Neural cell (in vitro differentiated cells): ENCODE data around the gene SGTA. TPM values are rescaled to one million over a fixed set of nuclear protein-coding genes. Genes with fewer than 3 reads are reported as not detected.

Source experiments
- H2AFZ ChIP-seq: fragments of 200-600, 300-800 bp; sonication (generic), shearing (Covaris generic); 2 replicates; pipeline ENCODE4 v1.6.0; 2014; ENCODE audit warnings: low read depth, mild to moderate bottlenecking, antibody characterized with exemption, low read length, moderate library complexity
- H3F3A ChIP-seq: fragments of 200-600 bp; shearing (Covaris generic); 2 replicates; pipeline ENCODE4 v1.6.1; 2016; ENCODE audit warnings: mild to moderate bottlenecking, moderate library complexity, mixed read lengths, antibody characterized with exemption, low read length; ENCODE audit not compliant: insufficient read depth, poor library complexity, severe bottlenecking
- H3K27ac ChIP-seq: fragments of 200-600, 300-800 bp; sonication (generic), shearing (Covaris generic); 2 replicates; pipeline ENCODE4 v1.5.1; 2014; ENCODE audit warnings: mild to moderate bottlenecking, low read length, moderate library complexity
- H3K27me3 ChIP-seq: fragments of 300-800, 200-600 bp; sonication (generic), shearing (Covaris generic); 2 replicates; pipeline ENCODE4 v1.6.0; 2014; ENCODE audit warnings: mild to moderate bottlenecking, low read depth, low read length, moderate library complexity; ENCODE audit not compliant: insufficient read depth
- H3K36me3 ChIP-seq: fragments of 300-800, 200-600 bp; sonication (generic), shearing (Covaris generic); 2 replicates; pipeline ENCODE4 v1.5.1; 2014; ENCODE audit warnings: mild to moderate bottlenecking, antibody characterized with exemption, low read length, moderate library complexity; ENCODE audit not compliant: insufficient read depth
- H3K4me2 ChIP-seq: fragments of 300-800, 200-600 bp; sonication (generic), shearing (Covaris generic); 2 replicates; pipeline ENCODE4 v1.6.0; 2014; ENCODE audit warnings: mild to moderate bottlenecking, low read length
- H3K4me3 ChIP-seq: fragments of 300-800, 200-600 bp; sonication (generic), shearing (Covaris generic); 2 replicates; pipeline ENCODE4 v1.5.1; 2014; ENCODE audit warnings: mild to moderate bottlenecking, low read length, moderate library complexity
- H3K79me2 ChIP-seq: fragments of 200-600 bp; shearing (Covaris generic); replicated peaks from 2 replicates; pipeline ENCODE4 v1.6.0; 2014; ENCODE audit warnings: mild to moderate bottlenecking, low read length, moderate library complexity; ENCODE audit not compliant: insufficient read depth
- H3K9ac ChIP-seq: fragments of 300-800, 200-600 bp; sonication (generic), shearing (Covaris generic); 2 replicates; pipeline ENCODE4 v1.6.1; 2016; ENCODE audit warnings: mild to moderate bottlenecking, low read length, mixed read lengths
- H3K9me2 ChIP-seq: fragments of 200-600 bp; shearing (Covaris generic); 2 replicates; pipeline ENCODE4 v1.6.1; 2016; ENCODE audit warnings: mild to moderate bottlenecking, low read length, mixed read lengths; ENCODE audit not compliant: insufficient read depth
- H3K9me3 ChIP-seq: fragments of 200-600, 300-800 bp; sonication (generic), shearing (Covaris generic); 2 replicates; pipeline ENCODE4 v1.6.1; 2016; ENCODE audit warnings: mild to moderate bottlenecking, mixed run types, low read length, moderate library complexity, mixed read lengths
- H4K20me1 ChIP-seq: fragments of 200-600 bp; shearing (Covaris generic); 2 replicates; pipeline ENCODE4 v1.6.1; 2016; ENCODE audit warnings: mild to moderate bottlenecking, mixed run types; ENCODE audit not compliant: insufficient read depth
- CTCF ChIP-seq: fragments of 450-650 bp; IDR thresholded peaks from 2 replicates; pipeline ENCODE4 v1.5.1; 2014; ENCODE audit warnings: antibody characterized with exemption, mild to moderate bottlenecking, moderate library complexity; ENCODE audit not compliant: poor library complexity, severe bottlenecking
- EP300 ChIP-seq: fragments of 450-650 bp; conservative IDR thresholded peaks from 2 replicates; pipeline ENCODE4 v1.6.1; 2014; ENCODE audit warnings: antibody characterized with exemption, mild to moderate bottlenecking, moderate library complexity; ENCODE audit not compliant: poor library complexity, severe bottlenecking
- EZH2 ChIP-seq: fragments of 200-600, 300-800 bp; shearing (Covaris generic), sonication (generic); IDR thresholded peaks from 2 replicates; pipeline ENCODE4 v1.6.1; 2014; ENCODE audit warnings: antibody characterized with exemption, low read length, borderline replicate concordance, mild to moderate bottlenecking; ENCODE audit not compliant: insufficient read depth, poor library complexity, severe bottlenecking
- MXI1 ChIP-seq: fragments of 450-650 bp; conservative IDR thresholded peaks from 2 replicates; pipeline ENCODE4 v1.6.1; 2014; ENCODE audit warnings: antibody characterized with exemption, mild to moderate bottlenecking; ENCODE audit not compliant: poor library complexity, severe bottlenecking
- POLR2AphosphoS5 ChIP-seq: IDR thresholded peaks from 2 replicates; pipeline ENCODE4 v1.6.1; 2012
- RAD21 ChIP-seq: fragments of 450-650 bp; conservative IDR thresholded peaks from 2 replicates; pipeline ENCODE4 v1.6.1; 2014; ENCODE audit warnings: antibody characterized with exemption, mild to moderate bottlenecking, moderate library complexity
- SMC3 ChIP-seq: fragments of 450-650 bp; conservative IDR thresholded peaks from 2 replicates; pipeline ENCODE4 v1.6.1; 2014; ENCODE audit warnings: antibody characterized with exemption, mild to moderate bottlenecking, moderate library complexity; ENCODE audit not compliant: poor library complexity
- TAF1 ChIP-seq: IDR thresholded peaks from 2 replicates; pipeline ENCODE4 v1.6.1; 2012; ENCODE audit warnings: low read depth
- polyA plus RNA-seq: library from polyadenylated mRNA; depleted of rRNA; stranded (reverse); fragments of >200 nt; gene quantifications from 2 replicates; pipeline ENCODE4 v1.2.3, GENCODE V29; 2014
- TF ChIP-seq, protein P1 (sequence below): IDR thresholded peaks from 2 replicates; pipeline ENCODE4 v1.6.1; 2012; ENCODE audit warnings: borderline replicate concordance

Gene SGTA
- polyA plus RNA-seq, 1 donor from 2014 or later, result 80.6 TPM

- TF ChIP-seq CTCF (no peak), POLR2AphosphoS5 (no peak), EZH2 (no peak), EP300 (no peak), SMC3 (no peak), MXI1 (no peak), RAD21 (no peak), TAF1 (no peak)
- TF ChIP-seq, protein P1, sequence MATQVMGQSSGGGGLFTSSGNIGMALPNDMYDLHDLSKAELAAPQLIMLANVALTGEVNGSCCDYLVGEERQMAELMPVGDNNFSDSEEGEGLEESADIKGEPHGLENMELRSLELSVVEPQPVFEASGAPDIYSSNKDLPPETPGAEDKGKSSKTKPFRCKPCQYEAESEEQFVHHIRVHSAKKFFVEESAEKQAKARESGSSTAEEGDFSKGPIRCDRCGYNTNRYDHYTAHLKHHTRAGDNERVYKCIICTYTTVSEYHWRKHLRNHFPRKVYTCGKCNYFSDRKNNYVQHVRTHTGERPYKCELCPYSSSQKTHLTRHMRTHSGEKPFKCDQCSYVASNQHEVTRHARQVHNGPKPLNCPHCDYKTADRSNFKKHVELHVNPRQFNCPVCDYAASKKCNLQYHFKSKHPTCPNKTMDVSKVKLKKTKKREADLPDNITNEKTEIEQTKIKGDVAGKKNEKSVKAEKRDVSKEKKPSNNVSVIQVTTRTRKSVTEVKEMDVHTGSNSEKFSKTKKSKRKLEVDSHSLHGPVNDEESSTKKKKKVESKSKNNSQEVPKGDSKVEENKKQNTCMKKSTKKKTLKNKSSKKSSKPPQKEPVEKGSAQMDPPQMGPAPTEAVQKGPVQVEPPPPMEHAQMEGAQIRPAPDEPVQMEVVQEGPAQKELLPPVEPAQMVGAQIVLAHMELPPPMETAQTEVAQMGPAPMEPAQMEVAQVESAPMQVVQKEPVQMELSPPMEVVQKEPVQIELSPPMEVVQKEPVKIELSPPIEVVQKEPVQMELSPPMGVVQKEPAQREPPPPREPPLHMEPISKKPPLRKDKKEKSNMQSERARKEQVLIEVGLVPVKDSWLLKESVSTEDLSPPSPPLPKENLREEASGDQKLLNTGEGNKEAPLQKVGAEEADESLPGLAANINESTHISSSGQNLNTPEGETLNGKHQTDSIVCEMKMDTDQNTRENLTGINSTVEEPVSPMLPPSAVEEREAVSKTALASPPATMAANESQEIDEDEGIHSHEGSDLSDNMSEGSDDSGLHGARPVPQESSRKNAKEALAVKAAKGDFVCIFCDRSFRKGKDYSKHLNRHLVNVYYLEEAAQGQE, result no peak
- Histone ChIP-seq H4K20me1 (no peaks in the 10 kb centered on the region), H3K4me3 (no peak overlapping the region), H3F3A (no peaks in the 10 kb centered on the region), H3K9me2 (no peaks in the 10 kb centered on the region), H3K4me2 (no peak overlapping the region), H2AFZ (no peak overlapping the region), H3K27ac (no peak overlapping the region), H3K36me3 (no peaks in the 10 kb centered on the region), H3K9me3 (no peaks in the 10 kb centered on the region), H3K27me3 (no peaks in the 10 kb centered on the region), H3K79me2 (peaks cover 53% of the 10 kb centered on the region), H3K9ac (no peak overlapping the region)
These were observed 8.0 kb downstream of the SGTA start for GRCh38 chr19:2774953-2775555.

DNA sequence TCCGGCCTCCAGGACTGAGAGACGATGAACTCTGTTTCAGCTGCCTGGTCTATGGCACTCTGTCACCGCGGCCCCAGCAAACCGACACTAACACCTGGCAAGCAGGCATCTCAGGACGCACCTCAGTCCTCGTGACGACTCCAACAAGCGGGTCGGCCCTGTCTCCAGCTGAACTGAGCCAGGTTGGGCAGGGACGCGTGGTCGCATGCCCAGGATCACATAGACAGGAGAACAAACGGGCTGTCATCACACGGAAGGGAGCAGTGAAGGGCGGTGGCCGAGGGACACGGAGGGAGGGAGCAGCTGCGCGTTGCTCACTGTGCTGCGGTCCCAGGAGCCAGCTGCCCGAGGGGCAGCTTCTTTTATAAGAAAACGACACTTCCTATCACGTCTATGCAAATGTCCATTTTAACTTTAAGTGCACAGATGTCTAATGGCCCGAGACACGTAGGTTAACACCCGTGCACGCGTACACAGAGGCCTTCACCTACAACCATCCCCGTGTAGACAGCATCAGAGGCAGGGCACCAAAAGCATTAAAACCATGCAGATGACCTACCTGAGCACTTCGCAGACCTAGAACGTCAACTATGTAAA lies 8.9 kb downstream of the SGTA start:
- TF ChIP-seq RAD21 (no peak), MXI1 (no peak), CTCF (no peak), EZH2 (no peak), POLR2AphosphoS5 (no peak), EP300 (no peak), TAF1 (no peak)
- TF ChIP-seq, protein P1, result no peak
- no peak overlapping the region for H3K4me2 ChIP-seq
- H3F3A ChIP-seq, result no peaks in the 10 kb centered on the region
- H3K79me2 ChIP-seq, result peaks cover 49% of the 10 kb centered on the region
- no peaks in the 10 kb centered on the region for H4K20me1 ChIP-seq
- H3K36me3 ChIP-seq, result no peaks in the 10 kb centered on the region
- H3K4me3 ChIP-seq, result no peak overlapping the region
- no peaks in the 10 kb centered on the region for H3K27me3 ChIP-seq
- H3K9me2 ChIP-seq, result no peaks in the 10 kb centered on the region
- no peaks in the 10 kb centered on the region for H3K9me3 ChIP-seq
- no peak overlapping the region for H3K9ac ChIP-seq
- no peak overlapping the region for H3K27ac ChIP-seq
- no peak overlapping the region for H2AFZ ChIP-seq
